GM19468 (cell line): ENCODE results near the gene SPRY2.
"Not testable (repeated sequence)": the region's sequence is repeated elsewhere in the genome, so short reads cannot be mapped to it uniquely, and the experiment has no call there.

Experiments
- ATAC-seq: cut with Tn5 transposase; IDR thresholded peaks from one replicate; pipeline ENCODE4 v1.9.1; 2021; ENCODE audit warnings: mild to moderate bottlenecking, moderate library complexity, moderate number of reproducible peaks; ENCODE audit not compliant: unreplicated experiment; ENCODE audit errors: extremely low read depth

SPRY2 gene

GRCh38 chr13:80355496-80356094 is 14.7 kb upstream of the SPRY2 start:
- ATAC-seq: not testable (repeated sequence)

- ATAC-seq: no peak
Observed at GRCh38 chr13:80348750-80349149, 7.8 kb upstream of the SPRY2 start.

- no peak for ATAC-seq
Observed at GRCh38 chr13:80348314-80348713, 7.4 kb upstream of the SPRY2 start.

GRCh38 chr13:80345771-80346510 is 5.0 kb upstream of the SPRY2 start:
- no peak for ATAC-seq

GRCh38 chr13:80344032-80344431 is 3.1 kb upstream of the SPRY2 start:
- not testable (repeated sequence) for ATAC-seq

- peak; percentile 37 for ATAC-seq
Observed at GRCh38 chr13:80342471-80343371, 1.8 kb upstream of the SPRY2 start.

GRCh38 chr13:80341756-80342370 is 937 bp upstream of the SPRY2 start:
- ATAC-seq: no peak

GRCh38 chr13:80340651-80341100 is 250 bp downstream of the SPRY2 start:
- ATAC-seq: no peak

GRCh38 chr13:80339912-80340650 is 845 bp downstream of the SPRY2 start:
- ATAC-seq: no peak

- ATAC-seq: no peak
Observed at GRCh38 chr13:80339563-80339911, 1.4 kb downstream of the SPRY2 start.

- ATAC-seq: no peak
Observed at GRCh38 chr13:80338781-80339562, 2.0 kb downstream of the SPRY2 start.

- no peak for ATAC-seq
Observed at GRCh38 chr13:80337288-80338081, 3.4 kb downstream of the SPRY2 start.

GRCh38 chr13:80336776-80337287 is 4.1 kb downstream of the SPRY2 start:
- no peak for ATAC-seq

- no peak for ATAC-seq
Observed at GRCh38 chr13:80336370-80336769, 4.6 kb downstream of the SPRY2 start.

- ATAC-seq: no peak
Observed at GRCh38 chr13:80334597-80335260, 6.2 kb downstream of the SPRY2 start.

GRCh38 chr13:80331984-80332383 is 8.9 kb downstream of the SPRY2 start:
- ATAC-seq: no peak

- ATAC-seq: no peak
Observed at GRCh38 chr13:80329250-80329649, 11.7 kb downstream of the SPRY2 start.

GRCh38 chr13:80319004-80319403 is 21.9 kb downstream of the SPRY2 start:
- no peak for ATAC-seq
